H1 (cell line): ENCODE results near the gene CASZ1. TPM values are rescaled to one million over a fixed set of nuclear protein-coding genes. Genes with fewer than 3 reads are reported as not detected.

Experiments used
- CTCF ChIA-PET: fragments of 300-600 bp; sonication (Branson Sonifier 250); formaldehyde crosslinking; loops from one replicate; lab custom pipeline; 2021; ENCODE audit not compliant: partially characterized antibody; lab: Charles Lee
- POLR2A ChIA-PET: fragments of 300-600 bp; sonication (Branson Sonifier 250); formaldehyde crosslinking; loops from one replicate; lab custom pipeline; 2021; ENCODE audit warnings: inconsistent platforms; ENCODE audit not compliant: partially characterized antibody; lab: Charles Lee
- DNase-seq, 2 experiments: peaks; one replicate each; pipeline versions ENCODE4 v3.0.0 to v3.0.0-alpha.2; 2010 to 2022; ENCODE audit warnings: low spot score in 2 of 2, low read depth in 1 of 2, mixed read lengths in 1 of 2
- FAIRE-seq: peaks from 2 replicates; lab custom pipeline; 2011; peaks lifted over from hg19 to GRCh38; lab: Jason Lieb, UNC
- H2AFZ ChIP-seq: 2 replicates; pipeline ENCODE4 v1.8.1; 2012; ENCODE audit warnings: low read length, inconsistent platforms
- H2AK5ac ChIP-seq: 2 replicates; pipeline ENCODE4 v1.6.1; 2013; ENCODE audit warnings: low read depth, low read length
- H2BK120ac ChIP-seq: replicated peaks from 2 replicates; pipeline ENCODE3; 2013; ENCODE audit warnings: low read depth, low read length, inconsistent platforms
- H2BK12ac ChIP-seq: 2 replicates; pipeline ENCODE4 v1.6.1; 2013; ENCODE audit warnings: low read depth, low read length
- H2BK15ac ChIP-seq: 2 replicates; pipeline ENCODE4 v1.6.1; 2013; ENCODE audit warnings: low read length
- H2BK20ac ChIP-seq: 2 replicates; pipeline ENCODE4 v1.6.1; 2013; ENCODE audit warnings: low read length
- H2BK5ac ChIP-seq: 2 replicates; pipeline ENCODE4 v1.6.1; 2013; ENCODE audit warnings: low read depth, low read length
- H3K14ac ChIP-seq: 2 replicates; pipeline ENCODE4 v1.6.1; 2013; ENCODE audit warnings: inconsistent platforms; ENCODE audit not compliant: insufficient read length
- H3K18ac ChIP-seq: 2 replicates; pipeline ENCODE4 v1.6.1; 2013; ENCODE audit warnings: low read length; ENCODE audit errors: extremely low read depth
- H3K23ac ChIP-seq: 2 replicates; pipeline ENCODE4 v1.6.1; 2013; ENCODE audit warnings: inconsistent platforms; ENCODE audit not compliant: insufficient read length
- H3K23me2 ChIP-seq: 2 replicates; pipeline ENCODE4 v1.6.1; 2013; ENCODE audit warnings: low read depth, low read length
- H3K27ac ChIP-seq: 2 replicates; pipeline ENCODE4 v1.6.1; 2011; ENCODE audit warnings: low read depth, low read length, inconsistent platforms
- H3K27me3 ChIP-seq, 4 experiments: replicated peaks in 1 of 4; 1 replicate in 1 of 4; 2 replicates in 3 of 4; pipeline versions ENCODE4 v1.6.1 to v1.8.1; 2011 to 2013; ENCODE audit warnings: low read length in 3 of 4, mild to moderate bottlenecking in 3 of 4, inconsistent platforms in 2 of 4, mixed read lengths in 2 of 4, moderate library complexity in 1 of 4; ENCODE audit not compliant: control insufficient read depth in 3 of 4, insufficient read depth in 3 of 4; ENCODE audit errors: extremely low read depth in 1 of 4
- H3K36me3 ChIP-seq, 4 experiments: 2 replicates each; pipeline versions ENCODE4 v1.6.1 to v1.8.1; 2011 to 2013; ENCODE audit warnings: mild to moderate bottlenecking in 4 of 4, low read length in 3 of 4, moderate library complexity in 2 of 4, control low read depth in 1 of 4, inconsistent platforms in 1 of 4; ENCODE audit not compliant: insufficient read depth in 4 of 4, control insufficient read depth in 2 of 4
- H3K4ac ChIP-seq: replicated peaks from 2 replicates; pipeline ENCODE3; 2013; ENCODE audit warnings: low read length, low read depth, mixed read lengths, inconsistent platforms; ENCODE audit not compliant: insufficient read length
- H3K4me1 ChIP-seq, 4 experiments: replicated peaks in 1 of 4; 1 replicate in 1 of 4; 2 replicates in 3 of 4; pipeline versions ENCODE4 v1.6.1 to v1.8.1; 2011 to 2013; ENCODE audit warnings: low read length in 3 of 4, inconsistent platforms in 2 of 4, mixed read lengths in 1 of 4; ENCODE audit not compliant: insufficient read depth in 4 of 4, control insufficient read depth in 3 of 4
- H3K4me2 ChIP-seq, 2 experiments: 2 replicates each; pipeline versions ENCODE4 v1.6.1 to v1.8.1; 2011 to 2013; ENCODE audit warnings: low read depth in 2 of 2, low read length in 2 of 2, control low read depth in 1 of 2, inconsistent platforms in 1 of 2, mild to moderate bottlenecking in 1 of 2; ENCODE audit not compliant: insufficient read depth in 1 of 2
- H3K4me3 ChIP-seq, 4 experiments: fragments of 200-600, 300-600 bp in 1 of 4; sonication (generic), shearing (Covaris generic), sonication (Bioruptor Twin) in 1 of 4; 2 replicates each; pipeline versions ENCODE4 v1.5.1 to v1.8.1; 2011 to 2016; ENCODE audit warnings: low read length in 4 of 4, low read depth in 3 of 4, control low read depth in 2 of 4, inconsistent platforms in 2 of 4, mild to moderate bottlenecking in 2 of 4, mixed read lengths in 1 of 4, moderate library complexity in 1 of 4; ENCODE audit not compliant: insufficient read depth in 2 of 4; ENCODE audit errors: extremely low read depth in 1 of 4
- H3K56ac ChIP-seq: replicated peaks from 2 replicates; pipeline ENCODE3; 2013; ENCODE audit warnings: low read depth, mild to moderate bottlenecking, mixed read lengths, low read length, inconsistent platforms; ENCODE audit not compliant: insufficient read length
- H3K79me1 ChIP-seq: 2 replicates; pipeline ENCODE4 v1.6.1; 2013; ENCODE audit warnings: low read depth, low read length, control low read depth
- H3K79me2 ChIP-seq, 2 experiments: 2 replicates each; pipeline versions ENCODE4 v1.6.1 to v1.8.1; 2012 to 2013; ENCODE audit warnings: low read length in 2 of 2, mild to moderate bottlenecking in 2 of 2, inconsistent platforms in 1 of 2; ENCODE audit not compliant: insufficient read depth in 2 of 2, control insufficient read depth in 1 of 2
- H3K9ac ChIP-seq, 4 experiments: replicated peaks in 1 of 4; 1 replicate in 1 of 4; 2 replicates in 3 of 4; pipeline versions ENCODE4 v1.6.1 to v1.8.1; 2011 to 2013; ENCODE audit warnings: low read depth in 3 of 4, low read length in 3 of 4, control low read depth in 2 of 4, mild to moderate bottlenecking in 2 of 4, moderate library complexity in 2 of 4, inconsistent platforms in 1 of 4; ENCODE audit errors: extremely low read depth in 1 of 4
- H3K9me3 ChIP-seq, 2 experiments: 2 replicates each; pipeline versions ENCODE4 v1.6.1 to v1.8.1; 2012 to 2013; ENCODE audit warnings: mild to moderate bottlenecking in 2 of 2, moderate library complexity in 2 of 2, control low read depth in 1 of 2, inconsistent platforms in 1 of 2, low read depth in 1 of 2, low read length in 1 of 2, mixed read lengths in 1 of 2; ENCODE audit not compliant: insufficient read depth in 2 of 2
- H4K20me1 ChIP-seq, 2 experiments: replicated peaks in 1 of 2; 2 replicates each; pipeline versions ENCODE3 to v1.8.1; 2011 to 2013; ENCODE audit warnings: inconsistent platforms in 2 of 2, low read length in 2 of 2, mild to moderate bottlenecking in 1 of 2; ENCODE audit not compliant: insufficient read depth in 2 of 2, control insufficient read depth in 1 of 2
- H4K5ac ChIP-seq: 2 replicates; pipeline ENCODE4 v1.6.1; 2013; ENCODE audit warnings: low read length, low read depth, mixed read lengths, inconsistent platforms; ENCODE audit not compliant: insufficient read length
- H4K8ac ChIP-seq: 2 replicates; pipeline ENCODE4 v1.8.0; 2013; ENCODE audit warnings: mild to moderate bottlenecking, moderate library complexity, low read length, inconsistent platforms; ENCODE audit not compliant: insufficient read depth; ENCODE audit errors: extremely low read depth
- H4K91ac ChIP-seq: replicated peaks from 2 replicates; pipeline ENCODE3; 2013; ENCODE audit warnings: low read length, mixed read lengths, inconsistent platforms; ENCODE audit not compliant: insufficient read length
- E2F6 ChIP-seq: IDR thresholded peaks from 2 replicates; pipeline ENCODE4 v1.6.1; 2012; ENCODE audit warnings: inconsistent platforms
- EGR1 ChIP-seq: IDR thresholded peaks from 2 replicates; pipeline ENCODE4 v1.6.1; 2011; ENCODE audit warnings: low read depth, low read length, borderline replicate concordance
- HDAC2 ChIP-seq, 2 experiments: fragments of 300-600 bp in 1 of 2; sonication (generic) in 1 of 2; IDR thresholded peaks; 2 replicates each; pipeline ENCODE4 v1.6.1; 2011 to 2012; ENCODE audit warnings: low read depth in 2 of 2, low read length in 2 of 2, mild to moderate bottlenecking in 2 of 2, moderate library complexity in 2 of 2, borderline replicate concordance in 1 of 2, inconsistent platforms in 1 of 2
- RNF2 ChIP-seq: fragments of 200-900, 300-1000 bp; sonication (generic); IDR thresholded peaks from 2 replicates; pipeline ENCODE4 v1.7.1; 2016; ENCODE audit warnings: borderline replicate concordance, low read depth, mild to moderate bottlenecking, antibody characterized with exemption, low read length; ENCODE audit not compliant: poor library complexity, severe bottlenecking; ENCODE audit errors: missing control alignments
- SP2 ChIP-seq: IDR thresholded peaks from 2 replicates; pipeline ENCODE4 v1.6.1; 2012; ENCODE audit warnings: mild to moderate bottlenecking, low read length, inconsistent platforms
- ZNF274 ChIP-seq: IDR thresholded peaks from 2 replicates; pipeline ENCODE4 v1.7.0; 2012; ENCODE audit warnings: low read length, borderline replicate concordance; ENCODE audit errors: extremely low read depth
- WGBS, 2 experiments: shearing (Covaris generic) in 1 of 2; methylation state at CpG; one replicate each; pipeline versions ENCODE4 v1.1.6 to v1.1.7; 2013 to 2015; ENCODE audit warnings: low lambda C conversion rate in 2 of 2, mixed read lengths in 2 of 2, inconsistent platforms in 1 of 2, low coverage in 1 of 2, missing lambda C conversion rate in 1 of 2; ENCODE audit not compliant: insufficient replicate concordance in 2 of 2, insufficient coverage in 1 of 2, insufficient read length in 1 of 2; ENCODE audit errors: extremely low coverage in 1 of 2, missing lambda C conversion rate in 1 of 2; 5-methylcytosine and 5-hydroxymethylcytosine counted together
- polyA plus RNA-seq, 7 experiments: library from polyadenylated mRNA; depleted of rRNA in 3 of 7; stranded (reverse) in 5 of 7; unstranded in 2 of 7; fragments of >200 nt in 5 of 7; fragments of 200-250 nt in 2 of 7; gene quantifications; 1 replicate in 5 of 7; 2 replicates in 1 of 7; 4 replicates in 1 of 7; pipeline versions ENCODE4 v1.2.1 to v1.2.3, GENCODE V29; 2011 to 2013; ENCODE audit warnings: missing spikeins in 2 of 7, mixed read lengths in 2 of 7
- total RNA-seq: library from RNA; stranded (reverse); fragmentation: NEBNext Ultra II Directional; extraction: Animal tissue kit (Norgen Biotek cat#: 25700); gene quantifications from 2 replicates; pipeline ENCODE4 v1.2.1, GENCODE V29; 2021

The CASZ1 gene
- total and polyA plus RNA-seq, 2 of the 8 experiments (the other 6 are each of a cell fraction or from before 2014, with no cell fraction given): 4.4 to 7.7 TPM

DNA sequence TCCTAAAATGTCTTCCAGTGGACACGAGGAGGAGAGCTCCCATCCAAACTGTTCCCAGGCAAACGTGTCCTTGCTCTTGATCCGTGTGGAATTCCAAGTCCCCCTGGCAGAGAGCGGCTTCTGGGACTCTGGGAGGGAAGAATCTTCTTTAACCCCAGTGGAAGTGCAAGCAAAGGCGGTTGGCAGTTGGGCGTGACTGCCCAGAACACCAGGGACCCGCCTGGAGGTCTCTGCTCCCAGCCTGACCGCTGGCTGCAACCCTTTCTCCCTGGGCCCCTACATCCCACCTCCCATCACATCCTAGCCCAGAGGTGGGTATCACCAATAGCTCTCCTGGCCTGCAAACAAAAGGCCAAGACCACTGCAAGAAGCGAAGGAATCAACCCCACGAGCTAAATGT is 17.8 kb downstream of the CASZ1 start:
- DNase-seq (no peak), FAIRE-seq (no peak)
- H3K23ac ChIP-seq: no peak overlapping the region
- no peak overlapping the region for H3K4me3 ChIP-seq
- peaks cover 0 to 7% (median 0%) of the 10 kb centered on the region in 4 experiments; a peak in 2 of 7 replicates for H3K4me1 ChIP-seq
- no peak overlapping the region for H3K27ac ChIP-seq
- no peak overlapping the region for H3K4ac ChIP-seq
- H4K5ac ChIP-seq: no peak overlapping the region
- no peak overlapping the region for H3K14ac ChIP-seq
- H3K9ac ChIP-seq: no peak overlapping the region
- H3K79me2 ChIP-seq: no peaks in the 10 kb centered on the region
- H2BK20ac ChIP-seq: no peak overlapping the region; the same call in 1 of the 2 replicates
- no peak overlapping the region for H4K8ac ChIP-seq
- H4K20me1 ChIP-seq: peaks cover 0 to 8% of the 10 kb centered on the region in 2 experiments
- peaks cover 11% of the 10 kb centered on the region; the same call in 1 of the 2 replicates for H3K23me2 ChIP-seq
- H3K9me3 ChIP-seq: no peaks in the 10 kb centered on the region
- H2AFZ ChIP-seq: no peak overlapping the region
- WGBS, 2 experiments: 73% methylated on average over 10 of the region's 10 CpGs; no CpG with 5 or more reads in 1 of the 2 experiments
- no peak overlapping the region for H3K4me2 ChIP-seq
- no peak overlapping the region; the same call in 1 of the 2 replicates for H2BK5ac ChIP-seq
- H3K79me1 ChIP-seq: no peaks in the 10 kb centered on the region; the same call in 1 of the 2 replicates
- H2BK120ac ChIP-seq: no peak overlapping the region
- H2BK15ac ChIP-seq: no peak overlapping the region
- ChIA-PET POLR2A (no interaction called here), CTCF (interaction anchor here (0.9 to 2.3 kb wide), 6 partner anchors 9 to 248 kb away, joined by 3 to 7 read pairs (median 4); no protein-coding TSS in a partner anchor)
- no peak overlapping the region for H2BK12ac ChIP-seq
- no peak overlapping the region for H3K18ac ChIP-seq
- no peak for TF ChIP-seq ZNF274
- TF ChIP-seq E2F6: no peak
- TF ChIP-seq HDAC2 (IDR thresholded peaks at IDR 0.05; ENCODE audit: borderline replicate concordance in 1 of 2, low read depth in 2 of 2, low read length in 2 of 2): no peak
- TF ChIP-seq SP2: no peak
- TF ChIP-seq RNF2: no peak
- TF ChIP-seq EGR1: no peak
- no peak overlapping the region; the same call in 1 of the 2 replicates for H2AK5ac ChIP-seq
- no peaks in the 10 kb centered on the region; a peak in 2 of 8 replicates for H3K36me3 ChIP-seq
- H3K56ac ChIP-seq: no peak overlapping the region
- no peak overlapping the region for H4K91ac ChIP-seq
- no peaks in the 10 kb centered on the region for H3K27me3 ChIP-seq
